WTC11 (cell line): Measurements from ENCODE around the gene TMEM54. TPM values are rescaled to one million over a fixed set of nuclear protein-coding genes. Genes with fewer than 3 reads are reported as not detected.

Experiments
- AFF4 ChIP-seq: sonication (generic); formaldehyde crosslinking; IDR thresholded peaks from 2 replicates; pipeline ENCODE4 v1.8.1; 2023; ENCODE audit warnings: mild to moderate bottlenecking, missing genetic modification reagents, borderline replicate concordance
- AR ChIP-seq: fragments of 250-450 bp; sonication (Bioruptor Pico); IDR thresholded peaks from 2 replicates; pipeline ENCODE4 v1.9.0; 2021; ENCODE audit warnings: mild to moderate bottlenecking
- ATF6 ChIP-seq: sonication (generic); formaldehyde crosslinking; IDR thresholded peaks from 2 replicates; pipeline ENCODE4 v1.8.1; 2023; ENCODE audit warnings: mild to moderate bottlenecking, missing genetic modification reagents
- CDX4 ChIP-seq: fragments of 250-450 bp; sonication (Bioruptor Pico); IDR thresholded peaks from 2 replicates; pipeline ENCODE4 v1.9.0; 2021; ENCODE audit warnings: moderate library complexity, mild to moderate bottlenecking, inconsistent platforms, borderline replicate concordance
- E2F5 ChIP-seq: sonication (generic); formaldehyde crosslinking; IDR thresholded peaks from 2 replicates; pipeline ENCODE4 v1.8.1; 2022; ENCODE audit warnings: mild to moderate bottlenecking, moderate library complexity, missing genetic modification reagents
- EMX1 ChIP-seq: fragments of 250-450 bp; sonication (Bioruptor Pico); IDR thresholded peaks from 2 replicates; pipeline ENCODE4 v1.8.0; 2021; ENCODE audit warnings: mild to moderate bottlenecking
- ESRRA ChIP-seq: sonication (generic); formaldehyde crosslinking; IDR thresholded peaks from 2 replicates; pipeline ENCODE4 v1.8.1; 2022; ENCODE audit warnings: mild to moderate bottlenecking, missing genetic modification reagents, borderline replicate concordance
- IRF1 ChIP-seq: sonication (generic); formaldehyde crosslinking; IDR thresholded peaks from 2 replicates; pipeline ENCODE4 v1.8.0; 2023; ENCODE audit warnings: missing genetic modification reagents
- MYBL2 ChIP-seq: sonication (generic); formaldehyde crosslinking; IDR thresholded peaks from 2 replicates; pipeline ENCODE4 v1.8.1; 2023; ENCODE audit warnings: mild to moderate bottlenecking, moderate library complexity, missing genetic modification reagents
- NR3C1 ChIP-seq: sonication (generic); formaldehyde crosslinking; conservative IDR thresholded peaks from 2 replicates; pipeline ENCODE4 v1.8.1; 2023; ENCODE audit warnings: low read depth, mild to moderate bottlenecking, missing genetic modification reagents
- PRDM15 ChIP-seq: sonication (generic); formaldehyde crosslinking; IDR thresholded peaks from 2 replicates; pipeline ENCODE4 v1.8.0; 2022; ENCODE audit warnings: missing genetic modification reagents
- SP1 ChIP-seq: sonication (generic); formaldehyde crosslinking; conservative IDR thresholded peaks from 2 replicates; pipeline ENCODE4 v1.8.1; 2022; ENCODE audit warnings: missing genetic modification reagents
- TCF7 ChIP-seq: sonication (generic); formaldehyde crosslinking; IDR thresholded peaks from 2 replicates; pipeline ENCODE4 v1.8.0; 2022; ENCODE audit warnings: mild to moderate bottlenecking, low read depth, missing genetic modification reagents, moderate library complexity
- ZBTB21 ChIP-seq: sonication (generic); formaldehyde crosslinking; IDR thresholded peaks from 2 replicates; pipeline ENCODE4 v1.8.1; 2023; ENCODE audit warnings: mild to moderate bottlenecking, missing genetic modification reagents, borderline replicate concordance
- ZNF138 ChIP-seq: sonication (generic); formaldehyde crosslinking; conservative IDR thresholded peaks from 2 replicates; pipeline ENCODE4 v1.8.1; 2022; ENCODE audit warnings: mild to moderate bottlenecking, moderate library complexity, missing genetic modification reagents
- ZNF396 ChIP-seq: fragments of 250-450 bp; sonication (Bioruptor Pico); IDR thresholded peaks from 2 replicates; pipeline ENCODE4 v1.8.0; 2021; ENCODE audit warnings: mild to moderate bottlenecking, moderate library complexity, borderline replicate concordance
- ZNF512 ChIP-seq: sonication (generic); formaldehyde crosslinking; IDR thresholded peaks from 2 replicates; pipeline ENCODE4 v1.8.1; 2022; ENCODE audit warnings: missing genetic modification reagents, borderline replicate concordance
- ZNF671 ChIP-seq: fragments of 250-450 bp; sonication (Bioruptor Pico); IDR thresholded peaks from 2 replicates; pipeline ENCODE4 v1.8.0; 2021; ENCODE audit warnings: mild to moderate bottlenecking
- total RNA-seq: library from RNA; stranded (reverse); gene quantifications from 3 replicates; pipeline ENCODE4 v1.2.3, GENCODE V29; 2021

Gene TMEM54
- total RNA-seq, 1 experiment from 2014 or later = 20.7 TPM

- TF ChIP-seq ZNF138 (CRISPR knock-in tag) (peak; percentile 94; the same call in 1 of the 2 replicates), MYBL2 (CRISPR knock-in tag) (peak; percentile 97), NR3C1 (CRISPR knock-in tag) (peak; percentile 99), ZBTB21 (CRISPR knock-in tag) (peak; percentile 96), ZNF512 (CRISPR knock-in tag) (no peak; the same call in 1 of the 2 replicates), AFF4 (CRISPR knock-in tag) (peak; percentile 95), AR (CRISPR knock-in tag) (no peak), ESRRA (CRISPR knock-in tag) (peak; percentile 97), SP1 (peak; percentile 81), ZNF671 (CRISPR knock-in tag) (peak; percentile 75; the same call in 1 of the 2 replicates), ATF6 (CRISPR knock-in tag) (peak; percentile 92), PRDM15 (peak; percentile 59; the same call in 1 of the 2 replicates), IRF1 (peak; percentile 96), ZNF396 (CRISPR knock-in tag) (peak; percentile 98; the same call in 1 of the 2 replicates), E2F5 (peak; percentile 94), TCF7 (CRISPR knock-in tag) (peak; percentile 98), EMX1 (peak; percentile 92), CDX4 (CRISPR knock-in tag) (no peak)
These were observed 15.0 kb downstream of the TMEM54 start, which contains the start of gene HPCA (continued) for GRCh38 chr1:32886004-32886827.
